K562 (cell line): ENCODE results near the gene ZMIZ1. TPM values are rescaled to one million over a fixed set of nuclear protein-coding genes. Genes with fewer than 3 reads are reported as not detected.
A peak's percentile ranks its signal among the peaks of the same experiment; 100 is the strongest.

ENCODE experiments used
- GATA2 ChIP-seq: sonication (generic); formaldehyde crosslinking; IDR thresholded peaks from 2 replicates; pipeline ENCODE4 v1.4.0; 2020; ENCODE audit warnings: mild to moderate bottlenecking, missing genetic modification reagents
- HDAC2 ChIP-seq: fragments of 450-650 bp; IDR thresholded peaks from 2 replicates; pipeline ENCODE4 v1.6.1; 2016; ENCODE audit warnings: mild to moderate bottlenecking
- HDAC8 ChIP-seq: fragments of 450-650 bp; IDR thresholded peaks from 2 replicates; pipeline ENCODE4 v1.6.1; 2016; ENCODE audit warnings: mild to moderate bottlenecking, missing genetic modification characterization, moderate library complexity, missing compliant biosample characterization
- NCOA2 ChIP-seq, 2 experiments: fragments of 450-650 bp; IDR thresholded peaks; 2 replicates each; pipeline ENCODE4 v1.6.1; 2018; ENCODE audit warnings: mild to moderate bottlenecking in 2 of 2, moderate library complexity in 1 of 2; ENCODE audit not compliant: partially characterized antibody in 2 of 2
- NR4A1 ChIP-seq, 2 experiments: fragments of 250-450 bp in 1 of 2; fragments of 450-650 bp in 1 of 2; sonication (Bioruptor Pico) in 1 of 2; IDR thresholded peaks; 2 replicates each; pipeline versions ENCODE4 v1.4.0 to v1.6.1; 2016 to 2020; ENCODE audit warnings: mild to moderate bottlenecking in 2 of 2, missing compliant biosample characterization in 1 of 2, missing genetic modification characterization in 1 of 2, moderate library complexity in 1 of 2
- POU5F1 ChIP-seq: fragments of 150-350 bp; IDR thresholded peaks from 2 replicates; pipeline ENCODE4 v1.6.1; 2014; ENCODE audit warnings: borderline replicate concordance, low read length, low read depth, mild to moderate bottlenecking; ENCODE audit not compliant: partially characterized antibody
- PRDM10 ChIP-seq: fragments of 450-650 bp; IDR thresholded peaks from 2 replicates; pipeline ENCODE4 v1.6.1; 2018; ENCODE audit not compliant: partially characterized antibody
- SMARCC2 ChIP-seq: fragments of 450-650 bp; IDR thresholded peaks from 2 replicates; pipeline ENCODE4 v1.6.1; 2017; ENCODE audit warnings: antibody characterized with exemption, moderate library complexity, mild to moderate bottlenecking, low read depth
- STAT5A ChIP-seq: IDR thresholded peaks from 2 replicates; pipeline ENCODE4 v1.6.1; 2012; ENCODE audit warnings: low read length, inconsistent platforms, borderline replicate concordance
- ZHX1 ChIP-seq: fragments of 150-350 bp; conservative IDR thresholded peaks from 2 replicates; pipeline ENCODE4 v1.6.1; 2014; ENCODE audit warnings: low read length
- polyA plus RNA-seq, 8 experiments: library from polyadenylated mRNA; depleted of rRNA in 4 of 8; stranded (reverse) in 5 of 8; unstranded in 3 of 8; fragments of >200 nt; fragmentation: Nextera tagmentation in 2 of 8; fragmentation: Illumina TruSeq in 1 of 8; extraction: Ambion mirVana in 2 of 8; extraction: Trizol in 1 of 8; gene quantifications; 2 replicates each; pipeline versions ENCODE4 v1.2.1 to v1.2.3, GENCODE V29; 2011 to 2014; ENCODE audit warnings: inconsistent platforms in 1 of 8, missing spikeins in 1 of 8
- total RNA-seq, 7 experiments: library from RNA; depleted of rRNA in 6 of 7; stranded (reverse); fragments of >200 nt in 6 of 7; fragmentation: Illumina TruSeq in 2 of 7; extraction: Trizol in 2 of 7; gene quantifications; 2 replicates each; pipeline versions ENCODE4 v1.2.1 to v1.2.3, GENCODE V29; 2011 to 2021; ENCODE audit warnings: low replicate concordance in 1 of 7
- TF ChIP-seq, protein P1 (sequence below): fragments of 450-650 bp; IDR thresholded peaks from 2 replicates; pipeline ENCODE4 v1.7.1; 2018; ENCODE audit warnings: mild to moderate bottlenecking, low read depth; ENCODE audit not compliant: partially characterized antibody
- TF ChIP-seq, protein P2 (sequence below): conservative IDR thresholded peaks from 2 replicates; pipeline ENCODE4 v1.6.1; 2011; ENCODE audit warnings: low read depth, mild to moderate bottlenecking, low read length; ENCODE audit not compliant: control insufficient read depth
- TF ChIP-seq, protein P3 (sequence below): fragments of 450-650 bp; IDR thresholded peaks from one replicate; pipeline ENCODE4 v1.6.1; 2018; ENCODE audit warnings: mild to moderate bottlenecking, moderate library complexity; ENCODE audit not compliant: partially characterized antibody
- TF ChIP-seq, protein P4 (sequence below): fragments of 250-450 bp; sonication (Bioruptor Pico); IDR thresholded peaks from 2 replicates; pipeline ENCODE4 v1.6.1; 2021; ENCODE audit warnings: mild to moderate bottlenecking

The ZMIZ1 gene
- total and polyA plus RNA-seq, 9 of the 15 experiments (the other 6 are each of a cell fraction or from before 2014, with no cell fraction given) = 1.0 to 37.3 (median 4.3) TPM

DNA sequence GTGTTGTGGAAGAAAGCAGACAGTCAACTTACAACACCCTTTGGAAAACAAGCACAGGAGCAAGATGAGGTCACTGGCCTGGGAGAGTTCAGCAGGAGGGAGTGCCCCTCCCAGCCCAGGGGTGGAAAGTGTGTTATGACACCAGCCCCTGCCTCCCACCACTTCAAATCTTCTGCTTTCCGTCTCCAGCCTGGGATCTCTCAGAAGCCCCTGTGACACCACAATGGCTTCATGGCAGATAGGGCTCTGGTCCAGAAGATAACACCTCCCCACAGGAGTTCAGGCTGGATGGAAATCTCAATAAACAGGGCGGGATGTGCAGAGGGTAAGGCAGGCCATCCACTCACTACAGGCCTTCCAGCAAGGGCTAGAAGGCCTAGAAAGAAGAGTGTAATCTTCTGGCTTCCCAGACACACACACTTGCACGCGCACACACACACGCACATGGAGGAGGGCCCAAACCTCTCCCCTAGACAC, 48.7 kb upstream of the ZMIZ1 start (continued):
- TF ChIP-seq, protein P1, sequence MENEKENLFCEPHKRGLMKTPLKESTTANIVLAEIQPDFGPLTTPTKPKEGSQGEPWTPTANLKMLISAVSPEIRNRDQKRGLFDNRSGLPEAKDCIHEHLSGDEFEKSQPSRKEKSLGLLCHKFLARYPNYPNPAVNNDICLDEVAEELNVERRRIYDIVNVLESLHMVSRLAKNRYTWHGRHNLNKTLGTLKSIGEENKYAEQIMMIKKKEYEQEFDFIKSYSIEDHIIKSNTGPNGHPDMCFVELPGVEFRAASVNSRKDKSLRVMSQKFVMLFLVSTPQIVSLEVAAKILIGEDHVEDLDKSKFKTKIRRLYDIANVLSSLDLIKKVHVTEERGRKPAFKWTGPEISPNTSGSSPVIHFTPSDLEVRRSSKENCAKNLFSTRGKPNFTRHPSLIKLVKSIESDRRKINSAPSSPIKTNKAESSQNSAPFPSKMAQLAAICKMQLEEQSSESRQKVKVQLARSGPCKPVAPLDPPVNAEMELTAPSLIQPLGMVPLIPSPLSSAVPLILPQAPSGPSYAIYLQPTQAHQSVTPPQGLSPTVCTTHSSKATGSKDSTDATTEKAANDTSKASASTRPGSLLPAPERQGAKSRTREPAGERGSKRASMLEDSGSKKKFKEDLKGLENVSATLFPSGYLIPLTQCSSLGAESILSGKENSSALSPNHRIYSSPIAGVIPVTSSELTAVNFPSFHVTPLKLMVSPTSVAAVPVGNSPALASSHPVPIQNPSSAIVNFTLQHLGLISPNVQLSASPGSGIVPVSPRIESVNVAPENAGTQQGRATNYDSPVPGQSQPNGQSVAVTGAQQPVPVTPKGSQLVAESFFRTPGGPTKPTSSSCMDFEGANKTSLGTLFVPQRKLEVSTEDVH = peak; percentile 30
- TF ChIP-seq NR4A1 (CRISPR knock-in tag; IDR thresholded peaks at IDR 0.05) = no peak
- peak; percentile 56; the same call in 1 of the 2 replicates for TF ChIP-seq NR4A1 (tag; IDR thresholded peaks at IDR 0.05)
- TF ChIP-seq PRDM10 = peak; percentile 64
- TF ChIP-seq, protein P2, sequence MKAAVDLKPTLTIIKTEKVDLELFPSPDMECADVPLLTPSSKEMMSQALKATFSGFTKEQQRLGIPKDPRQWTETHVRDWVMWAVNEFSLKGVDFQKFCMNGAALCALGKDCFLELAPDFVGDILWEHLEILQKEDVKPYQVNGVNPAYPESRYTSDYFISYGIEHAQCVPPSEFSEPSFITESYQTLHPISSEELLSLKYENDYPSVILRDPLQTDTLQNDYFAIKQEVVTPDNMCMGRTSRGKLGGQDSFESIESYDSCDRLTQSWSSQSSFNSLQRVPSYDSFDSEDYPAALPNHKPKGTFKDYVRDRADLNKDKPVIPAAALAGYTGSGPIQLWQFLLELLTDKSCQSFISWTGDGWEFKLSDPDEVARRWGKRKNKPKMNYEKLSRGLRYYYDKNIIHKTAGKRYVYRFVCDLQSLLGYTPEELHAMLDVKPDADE = peak; percentile 58; the same call in 1 of the 2 replicates
- TF ChIP-seq, protein P3, sequence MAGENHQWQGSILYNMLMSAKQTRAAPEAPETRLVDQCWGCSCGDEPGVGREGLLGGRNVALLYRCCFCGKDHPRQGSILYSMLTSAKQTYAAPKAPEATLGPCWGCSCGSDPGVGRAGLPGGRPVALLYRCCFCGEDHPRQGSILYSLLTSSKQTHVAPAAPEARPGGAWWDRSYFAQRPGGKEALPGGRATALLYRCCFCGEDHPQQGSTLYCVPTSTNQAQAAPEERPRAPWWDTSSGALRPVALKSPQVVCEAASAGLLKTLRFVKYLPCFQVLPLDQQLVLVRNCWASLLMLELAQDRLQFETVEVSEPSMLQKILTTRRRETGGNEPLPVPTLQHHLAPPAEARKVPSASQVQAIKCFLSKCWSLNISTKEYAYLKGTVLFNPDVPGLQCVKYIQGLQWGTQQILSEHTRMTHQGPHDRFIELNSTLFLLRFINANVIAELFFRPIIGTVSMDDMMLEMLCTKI = no peak
- TF ChIP-seq NCOA2 (IDR thresholded peaks at IDR 0.05; ENCODE audit: partially characterized antibody in 2 of 2) = no peak
- TF ChIP-seq HDAC8 (tag) = no peak
- no peak for TF ChIP-seq ZHX1
- TF ChIP-seq, protein P4, sequence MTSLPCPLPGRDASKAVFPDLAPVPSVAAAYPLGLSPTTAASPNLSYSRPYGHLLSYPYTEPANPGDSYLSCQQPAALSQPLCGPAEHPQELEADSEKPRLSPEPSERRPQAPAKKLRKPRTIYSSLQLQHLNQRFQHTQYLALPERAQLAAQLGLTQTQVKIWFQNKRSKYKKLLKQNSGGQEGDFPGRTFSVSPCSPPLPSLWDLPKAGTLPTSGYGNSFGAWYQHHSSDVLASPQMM (CRISPR knock-in tag) = no peak
- peak; percentile 93 for TF ChIP-seq HDAC2
- TF ChIP-seq GATA2 (CRISPR knock-in tag) = peak; percentile 95
- TF ChIP-seq POU5F1 = no peak
- peak; percentile 73; the same call in 1 of the 2 replicates for TF ChIP-seq SMARCC2
- TF ChIP-seq STAT5A = peak; percentile 80
